ENCODE measurements around the gene KRT15. TPM values are rescaled to one million over a fixed set of nuclear protein-coding genes. Genes with fewer than 3 reads are reported as not detected.

The KRT15 gene
- total RNA-seq, 4 donors from 2014 or later = 0.80 to 17.6 (median 7.4) TPM

DNA sequence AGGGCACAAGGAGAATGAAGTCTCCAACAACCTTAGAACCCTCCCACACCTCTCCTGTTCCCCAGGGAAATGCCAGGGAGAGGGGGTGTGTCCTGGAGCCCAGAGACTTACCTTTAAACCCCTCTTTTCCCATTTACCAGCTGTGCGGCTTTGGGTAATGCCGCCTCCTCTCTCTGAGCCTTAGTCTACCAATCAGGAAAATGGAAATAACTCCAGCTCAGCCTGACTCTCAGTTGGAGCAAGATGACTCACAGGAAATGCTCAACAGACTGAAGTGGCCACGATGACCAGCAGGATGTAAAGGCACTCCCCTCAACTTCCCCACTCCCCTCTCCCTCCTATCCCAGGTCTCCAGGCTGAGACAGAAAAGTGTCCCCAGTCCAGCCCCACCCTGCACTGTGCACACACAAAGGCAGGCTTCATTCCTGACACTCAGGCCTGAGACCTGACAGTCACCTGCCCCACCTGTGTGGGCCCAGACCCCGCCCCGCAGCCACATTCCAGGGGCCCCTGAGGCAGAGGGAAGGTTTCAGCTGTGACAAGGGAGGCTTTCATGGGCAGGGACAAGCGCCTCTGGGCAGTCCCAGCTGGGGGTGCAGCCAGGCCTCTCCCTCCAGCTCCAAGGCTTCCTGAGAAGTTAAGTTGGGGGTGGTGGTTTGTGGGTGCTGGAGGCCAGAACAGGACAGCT lies 3.0 kb upstream of the KRT15 start:
- no peak overlapping the region for H3K4me3 ChIP-seq
- H3K9me3 ChIP-seq = no peaks in the 10 kb centered on the region
- in situ Hi-C loops (cut with MboI; ENCODE audit: low pct_ligation_motif_present in 1 of 4, low pct_unique_long_range_greater_than_20kb in 1 of 4, low sequenced_read_pairs in 3 of 4) = no loop called here
- H3K4me1 ChIP-seq = peaks cover 9 to 52% (median 35%) of the 10 kb centered on the region in 4 donors
- no peaks in the 10 kb centered on the region for H3K27me3 ChIP-seq
- 36% methylated on average over 3 of the region's 6 CpGs; no CpG with 5 or more reads in 1 of the 2 donors for WGBS, 2 donors (ENCODE audit: low coverage in 1 of 2)
- peak; percentile 88 for DNase-seq
- intact Hi-C loops (cut with DNase I; ENCODE audit: low total_unique reads) = no loop called here
- H3K36me3 ChIP-seq = no peaks in the 10 kb centered on the region
- H3K27ac ChIP-seq = peak overlapping the region; percentile 81 to 92 (median 82)
- TF ChIP-seq, protein P1, sequence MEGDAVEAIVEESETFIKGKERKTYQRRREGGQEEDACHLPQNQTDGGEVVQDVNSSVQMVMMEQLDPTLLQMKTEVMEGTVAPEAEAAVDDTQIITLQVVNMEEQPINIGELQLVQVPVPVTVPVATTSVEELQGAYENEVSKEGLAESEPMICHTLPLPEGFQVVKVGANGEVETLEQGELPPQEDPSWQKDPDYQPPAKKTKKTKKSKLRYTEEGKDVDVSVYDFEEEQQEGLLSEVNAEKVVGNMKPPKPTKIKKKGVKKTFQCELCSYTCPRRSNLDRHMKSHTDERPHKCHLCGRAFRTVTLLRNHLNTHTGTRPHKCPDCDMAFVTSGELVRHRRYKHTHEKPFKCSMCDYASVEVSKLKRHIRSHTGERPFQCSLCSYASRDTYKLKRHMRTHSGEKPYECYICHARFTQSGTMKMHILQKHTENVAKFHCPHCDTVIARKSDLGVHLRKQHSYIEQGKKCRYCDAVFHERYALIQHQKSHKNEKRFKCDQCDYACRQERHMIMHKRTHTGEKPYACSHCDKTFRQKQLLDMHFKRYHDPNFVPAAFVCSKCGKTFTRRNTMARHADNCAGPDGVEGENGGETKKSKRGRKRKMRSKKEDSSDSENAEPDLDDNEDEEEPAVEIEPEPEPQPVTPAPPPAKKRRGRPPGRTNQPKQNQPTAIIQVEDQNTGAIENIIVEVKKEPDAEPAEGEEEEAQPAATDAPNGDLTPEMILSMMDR (IDR thresholded peaks at IDR 0.05) = peak in 2 of 5 experiments; percentile 31 to 54
- TF ChIP-seq POLR2A (IDR thresholded peaks at IDR 0.05) (peak; percentile 64), EP300 (IDR thresholded peaks at IDR 0.05; ENCODE audit: low read depth) (peak; percentile 47), POLR2AphosphoS5 (IDR thresholded peaks at IDR 0.05) (peak in 2 of 3 donors; percentile 56 to 72)

DNA sequence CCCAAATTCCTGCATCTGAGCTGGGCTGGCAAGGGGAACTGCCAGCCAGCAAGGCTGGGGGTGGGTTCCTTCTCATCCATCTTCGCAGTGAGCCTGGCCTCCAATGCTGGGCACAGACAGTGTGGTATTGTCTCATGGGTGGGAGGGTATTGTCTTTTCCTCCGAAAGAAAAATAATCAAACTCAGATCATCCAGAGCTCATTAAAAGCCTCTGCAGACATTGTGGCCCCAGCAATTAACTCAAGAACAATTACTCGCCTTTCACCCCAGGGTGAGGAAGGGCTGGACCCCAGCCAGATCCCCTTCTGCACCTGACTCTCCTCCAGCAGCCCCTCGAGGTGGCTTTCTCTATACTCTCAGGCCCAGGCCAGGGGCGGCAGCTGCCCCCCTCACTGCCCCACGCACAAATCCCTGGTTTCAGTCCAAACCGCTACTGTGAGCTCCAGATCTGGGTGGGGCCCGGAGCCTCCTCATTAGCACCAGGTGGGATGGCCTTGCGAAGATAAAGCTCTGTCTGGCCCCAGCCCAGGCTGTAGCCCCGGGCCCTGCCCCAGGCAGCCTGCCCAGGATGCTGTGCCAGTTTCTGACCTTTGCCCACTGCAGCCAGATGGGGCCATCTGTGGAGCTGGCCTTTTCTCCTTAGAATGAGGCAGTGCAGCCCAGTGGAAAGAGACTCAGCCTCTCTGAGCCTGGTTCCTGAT lies 2.3 kb upstream of the KRT15 start:
- DNase-seq = peak; percentile 79
- Histone ChIP-seq H3K36me3 (no peaks in the 10 kb centered on the region), H3K27ac (peak overlapping the region; percentile 81 to 92 (median 82)), H3K9me3 (no peaks in the 10 kb centered on the region), H3K4me1 (peaks cover 9 to 50% (median 35%) of the 10 kb centered on the region in 4 donors), H3K27me3 (no peaks in the 10 kb centered on the region), H3K4me3 (no peak overlapping the region)
- TF ChIP-seq POLR2AphosphoS5 (IDR thresholded peaks at IDR 0.05) = no peak
- no peak for TF ChIP-seq POLR2A (IDR thresholded peaks at IDR 0.05)
- no peak for TF ChIP-seq EP300 (IDR thresholded peaks at IDR 0.05; ENCODE audit: low read depth)
- TF ChIP-seq, protein P1 (IDR thresholded peaks at IDR 0.05) = no peak
- 40 to 41% methylated on average over 3 to 10 of the region's 10 CpGs for WGBS, 2 donors (ENCODE audit: low coverage in 1 of 2)
- in situ Hi-C loops (cut with MboI; ENCODE audit: low pct_ligation_motif_present in 1 of 4, low pct_unique_long_range_greater_than_20kb in 1 of 4, low sequenced_read_pairs in 3 of 4) (no loop called here), intact Hi-C loops (cut with DNase I; ENCODE audit: low total_unique reads) (no loop called here)

DNA sequence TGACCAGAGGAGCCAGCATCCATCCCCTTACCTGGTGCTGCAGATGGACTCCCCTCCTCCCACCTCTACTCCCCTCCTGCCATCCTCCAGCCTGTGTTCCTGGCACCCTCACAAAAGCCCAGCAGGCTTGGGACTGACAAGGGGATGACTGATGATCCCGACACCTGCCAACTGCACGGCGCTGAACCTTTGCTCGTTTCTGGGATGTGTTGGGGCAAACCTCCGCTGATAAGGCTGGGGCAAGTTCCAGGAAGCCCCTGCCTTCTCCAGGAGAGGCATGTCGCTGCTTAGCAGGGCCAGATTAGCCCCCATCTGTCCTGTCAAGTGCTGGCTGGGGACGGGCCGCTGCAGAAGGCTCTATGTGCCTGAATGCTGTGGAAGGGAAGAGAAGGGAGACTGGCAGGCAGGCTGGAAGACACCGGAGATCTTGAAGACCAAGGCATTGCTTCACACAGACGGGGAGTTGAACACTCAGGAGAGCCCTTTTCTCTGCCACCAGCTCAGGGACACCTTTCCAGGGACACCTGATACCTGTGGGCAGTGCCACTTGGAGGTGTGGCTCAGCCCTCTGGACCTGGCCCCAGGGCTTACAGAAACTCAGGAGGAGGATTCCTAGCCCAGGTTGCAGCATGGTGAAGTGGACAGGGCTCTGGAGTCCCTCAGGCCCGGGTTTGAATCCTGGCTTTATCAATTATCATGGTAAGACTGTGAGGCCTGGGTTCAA lies 973 bp upstream of the KRT15 start:
- Histone ChIP-seq H3K27me3 (no peaks in the 10 kb centered on the region), H3K36me3 (no peaks in the 10 kb centered on the region), H3K27ac (peak overlapping the region in 2 of 4 donors; percentile 82 to 83), H3K4me3 (no peak overlapping the region), H3K9me3 (no peaks in the 10 kb centered on the region), H3K4me1 (peaks cover 9 to 37% (median 32%) of the 10 kb centered on the region in 4 donors)
- 38% methylated on average over 11 of the region's 11 CpGs; no CpG with 5 or more reads in 1 of the 2 donors for WGBS, 2 donors (ENCODE audit: low coverage in 1 of 2)
- in situ Hi-C loops (cut with MboI; ENCODE audit: low pct_ligation_motif_present in 1 of 4, low pct_unique_long_range_greater_than_20kb in 1 of 4, low sequenced_read_pairs in 3 of 4) = no loop called here
- TF ChIP-seq POLR2AphosphoS5 (IDR thresholded peaks at IDR 0.05) = no peak
- peak; percentile 41 for DNase-seq
- intact Hi-C loops (cut with DNase I; ENCODE audit: low total_unique reads) = no loop called here

DNA sequence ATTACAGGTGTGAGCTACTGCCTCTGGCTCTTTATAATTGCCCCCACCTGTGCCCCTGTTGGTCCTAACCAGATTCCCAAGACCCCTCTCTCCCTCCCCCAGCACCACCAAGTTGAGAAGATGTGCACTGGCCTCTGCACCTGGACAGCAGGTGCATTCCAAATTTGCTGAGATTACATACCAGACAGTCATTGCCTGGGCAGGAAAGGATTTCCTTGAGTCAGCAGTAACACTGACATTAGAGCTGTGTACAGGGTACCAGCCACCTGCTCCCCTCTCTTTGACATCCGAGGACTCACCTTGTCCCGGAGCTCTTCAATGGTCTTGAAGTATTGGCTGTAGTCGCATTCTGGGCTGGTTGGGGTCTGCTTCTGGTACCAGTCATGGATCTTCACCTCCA lies 659 bp downstream of the KRT15 start:
- Histone ChIP-seq H3K4me3 (no peak overlapping the region), H3K27ac (no peak overlapping the region), H3K4me1 (peaks cover 9 to 24% (median 23%) of the 10 kb centered on the region in 4 donors), H3K27me3 (no peaks in the 10 kb centered on the region), H3K9me3 (no peaks in the 10 kb centered on the region), H3K36me3 (no peaks in the 10 kb centered on the region)
- WGBS, 2 donors (ENCODE audit: low coverage in 1 of 2) = 90% methylated on average over 3 of the region's 3 CpGs; no CpG with 5 or more reads in 1 of the 2 donors
- in situ Hi-C loops (cut with MboI; ENCODE audit: low pct_ligation_motif_present in 1 of 4, low pct_unique_long_range_greater_than_20kb in 1 of 4, low sequenced_read_pairs in 3 of 4) (no loop called here), intact Hi-C loops (cut with DNase I; ENCODE audit: low total_unique reads) (no loop called here)
- TF ChIP-seq EP300 (IDR thresholded peaks at IDR 0.05; ENCODE audit: low read depth) = no peak
- no peak for TF ChIP-seq POLR2A (IDR thresholded peaks at IDR 0.05)
- TF ChIP-seq, protein P1 (IDR thresholded peaks at IDR 0.05) = no peak
- no peak for TF ChIP-seq POLR2AphosphoS5 (IDR thresholded peaks at IDR 0.05)
- no peak for DNase-seq
